GM21825 (cell line): ENCODE data around the gene MED16.

Experiments used
- ATAC-seq: cut with Tn5 transposase; IDR thresholded peaks from one replicate; pipeline ENCODE4 v1.9.1; 2021; ENCODE audit warnings: mild to moderate bottlenecking, moderate library complexity; ENCODE audit not compliant: unreplicated experiment

Gene MED16

DNA sequence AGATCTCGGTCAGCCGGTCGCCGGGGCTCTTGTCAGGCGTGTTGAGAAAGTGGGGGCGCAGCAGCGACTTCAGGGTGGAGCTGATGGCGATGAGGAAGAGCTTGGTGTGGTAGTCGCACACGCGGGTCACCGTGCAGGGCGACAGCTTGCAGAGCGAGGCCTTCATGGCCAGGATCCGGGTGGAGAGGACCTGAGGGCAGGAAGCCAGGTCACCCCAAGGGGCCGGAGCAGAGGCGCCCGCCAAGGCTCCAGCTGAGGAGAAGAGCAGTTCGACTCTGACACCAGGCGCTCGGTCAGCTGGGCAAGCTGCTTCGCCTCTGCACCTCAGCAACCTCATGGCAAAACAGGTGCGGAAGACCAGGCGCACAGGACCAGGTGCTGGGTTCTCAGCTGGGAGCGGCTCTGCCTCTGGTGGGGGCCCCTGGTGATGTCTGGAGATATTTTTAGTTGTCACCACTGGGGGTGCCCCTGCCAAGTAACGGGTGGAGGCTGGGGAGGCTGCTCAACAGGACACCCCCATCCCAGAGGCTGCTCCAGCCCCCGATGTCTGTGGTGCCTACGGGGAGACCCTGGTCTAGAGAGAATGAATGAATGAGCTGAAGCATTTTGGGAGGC lies 17.6 kb downstream of the MED16 start:
- no peak for ATAC-seq

DNA sequence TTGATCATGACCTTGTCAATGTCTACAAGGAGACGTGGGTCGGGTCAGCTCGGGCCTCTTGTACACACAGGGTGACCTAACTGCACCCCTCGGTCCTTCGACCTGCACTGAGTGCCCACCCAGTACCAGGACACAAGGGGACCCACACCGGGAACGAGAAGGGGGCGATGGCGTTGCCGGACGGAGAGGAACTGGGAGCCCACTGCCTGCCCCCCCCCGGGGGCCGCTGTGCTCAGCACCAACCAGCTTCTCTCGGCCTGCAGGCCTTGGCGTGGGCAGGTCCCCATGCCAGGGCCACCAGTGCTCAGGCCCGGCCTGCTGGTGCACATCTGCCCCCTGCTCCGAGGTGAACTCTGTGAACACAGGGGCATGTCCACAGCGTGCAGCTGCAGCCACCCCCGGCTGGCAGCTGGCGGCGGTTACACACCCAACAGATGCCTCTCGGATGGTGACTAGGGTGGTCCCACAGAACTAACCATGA lies 19.4 kb downstream of the MED16 start:
- no peak for ATAC-seq

DNA sequence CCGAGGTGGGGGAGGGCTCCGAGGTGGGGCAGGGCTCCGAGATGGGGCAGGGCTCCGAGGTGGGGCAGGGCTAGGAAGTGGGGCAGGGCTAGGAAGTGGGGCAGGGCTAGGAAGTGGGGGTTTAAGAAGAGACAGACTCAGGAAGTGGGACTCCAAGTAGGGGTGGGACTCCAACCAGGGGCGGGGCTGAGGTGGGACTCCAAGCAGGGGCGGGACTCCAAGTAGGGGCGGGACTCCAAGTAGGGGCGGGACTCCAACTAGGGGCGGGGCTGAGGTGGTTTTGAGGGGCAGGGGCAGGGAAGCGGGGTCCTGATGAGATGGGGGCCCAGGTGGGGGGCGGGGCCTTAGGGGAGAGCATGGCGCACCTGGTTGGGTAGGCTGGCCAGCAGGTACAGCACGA lies 19.9 kb downstream of the MED16 start:
- ATAC-seq, result no peak

DNA sequence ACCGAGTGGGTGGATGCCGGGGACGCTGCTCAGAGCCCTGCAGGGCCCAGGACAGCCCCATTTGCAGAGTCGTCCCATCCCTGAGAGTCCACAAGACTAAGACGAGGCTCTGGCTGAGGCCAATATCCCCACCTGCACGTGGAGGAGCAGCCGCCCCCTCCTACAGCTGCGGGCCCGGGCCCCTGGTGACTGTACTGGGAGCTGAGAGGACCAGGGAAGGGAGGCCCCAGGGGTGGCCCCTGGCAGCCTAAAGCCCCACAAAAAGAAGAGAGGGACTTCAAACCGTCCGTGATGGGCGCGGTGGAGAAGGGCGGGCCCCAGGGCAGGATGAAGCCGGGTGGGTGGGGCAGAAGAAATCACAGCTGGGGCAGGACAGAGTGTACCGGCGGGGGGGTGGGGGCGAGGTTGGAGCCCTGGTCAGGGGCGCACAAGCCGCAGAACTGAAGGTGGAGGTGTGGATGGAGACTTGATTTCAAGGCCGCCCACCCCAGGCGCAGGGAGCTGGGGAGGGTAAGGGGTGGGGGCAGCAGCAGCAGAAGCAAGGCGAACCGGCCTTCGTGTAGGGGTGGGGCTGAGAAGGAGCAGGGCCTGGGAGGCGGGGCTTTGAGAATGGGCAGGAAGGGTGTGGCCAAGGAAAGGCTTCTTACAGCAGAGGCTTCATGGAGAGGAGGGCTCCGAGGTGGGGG lies 20.6 kb downstream of the MED16 start:
- no peak for ATAC-seq

DNA sequence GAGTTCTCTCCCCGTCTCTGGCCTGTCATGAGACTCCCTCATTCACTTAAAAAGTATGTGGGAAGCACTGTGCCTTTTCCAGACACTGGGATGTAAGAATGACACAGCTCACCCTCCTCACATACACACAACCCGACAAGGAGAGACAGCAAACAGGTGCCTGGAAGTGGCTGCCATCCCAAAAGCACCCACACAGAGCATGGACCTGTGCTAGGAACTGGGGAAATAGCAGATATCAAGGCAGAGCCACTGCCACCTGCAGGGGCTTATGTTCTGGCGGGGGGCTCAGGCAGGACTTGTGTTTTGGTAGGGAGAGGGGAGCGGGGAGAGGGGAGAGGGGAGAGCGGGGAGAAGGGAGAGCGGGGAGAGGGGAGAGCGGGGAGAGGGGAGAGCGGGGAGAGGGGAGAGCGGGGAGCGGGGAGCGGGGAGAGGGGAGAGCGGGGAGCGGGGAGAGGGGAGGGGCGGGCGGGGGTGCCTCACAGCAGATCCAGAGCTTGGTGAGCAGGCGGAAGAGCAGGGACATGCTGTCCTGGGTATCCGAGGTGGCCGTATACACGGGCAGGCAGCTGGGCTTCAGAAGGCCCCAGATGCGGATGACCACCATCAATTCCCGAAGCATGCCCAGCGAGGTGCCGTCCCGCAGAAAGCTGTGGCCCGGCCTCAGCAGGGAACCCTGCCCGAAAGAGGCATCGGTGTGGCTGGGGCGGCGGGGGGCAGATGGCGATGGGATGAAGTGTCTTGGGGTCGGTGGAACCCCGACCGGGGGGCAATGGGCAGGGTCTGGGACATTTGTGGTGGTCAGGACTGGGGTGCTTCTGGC lies 21.3 kb downstream of the MED16 start:
- ATAC-seq, result no peak

DNA sequence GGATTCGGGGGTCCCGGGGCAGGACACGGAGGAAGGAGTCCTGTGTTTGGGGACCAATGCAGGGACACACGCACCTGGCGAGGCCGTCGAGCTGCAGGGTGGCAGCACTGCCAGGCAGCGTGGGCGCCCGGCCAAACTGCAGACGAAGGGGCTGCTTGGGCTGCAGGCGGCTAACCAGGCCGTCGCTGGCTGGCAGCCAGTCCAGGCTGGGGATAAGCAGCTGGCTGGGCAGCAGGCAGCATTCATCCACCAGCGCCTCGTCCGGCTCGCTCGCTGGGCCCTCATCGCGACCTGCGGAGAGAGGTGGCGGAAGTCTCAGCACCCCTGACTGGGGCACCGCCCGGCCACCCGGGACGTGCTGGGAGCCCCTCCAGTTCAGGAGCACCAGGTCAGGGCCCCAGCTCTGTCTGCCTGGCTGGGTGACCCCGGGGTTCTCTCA lies 22.0 kb downstream of the MED16 start:
- no peak for ATAC-seq

DNA sequence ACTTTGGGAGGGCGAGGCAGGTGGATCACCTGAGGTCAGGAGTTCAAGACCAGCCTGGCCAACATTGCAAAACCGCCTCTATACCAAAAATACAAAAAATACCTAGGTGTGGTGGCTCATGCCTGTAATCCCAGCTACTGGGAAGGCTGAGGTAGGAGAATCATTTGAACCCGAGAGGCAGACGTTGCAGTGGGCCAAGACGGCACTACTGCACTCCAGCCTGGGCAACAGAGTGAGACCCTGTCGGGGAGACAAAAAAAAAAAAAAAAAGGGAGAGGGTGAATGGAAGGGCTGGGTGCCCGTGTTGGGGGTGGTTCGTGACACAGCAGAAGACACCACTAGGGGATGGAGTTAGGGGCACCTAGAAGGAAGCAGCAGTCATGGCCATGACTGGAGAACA lies 22.7 kb downstream of the MED16 start:
- no peak for ATAC-seq

DNA sequence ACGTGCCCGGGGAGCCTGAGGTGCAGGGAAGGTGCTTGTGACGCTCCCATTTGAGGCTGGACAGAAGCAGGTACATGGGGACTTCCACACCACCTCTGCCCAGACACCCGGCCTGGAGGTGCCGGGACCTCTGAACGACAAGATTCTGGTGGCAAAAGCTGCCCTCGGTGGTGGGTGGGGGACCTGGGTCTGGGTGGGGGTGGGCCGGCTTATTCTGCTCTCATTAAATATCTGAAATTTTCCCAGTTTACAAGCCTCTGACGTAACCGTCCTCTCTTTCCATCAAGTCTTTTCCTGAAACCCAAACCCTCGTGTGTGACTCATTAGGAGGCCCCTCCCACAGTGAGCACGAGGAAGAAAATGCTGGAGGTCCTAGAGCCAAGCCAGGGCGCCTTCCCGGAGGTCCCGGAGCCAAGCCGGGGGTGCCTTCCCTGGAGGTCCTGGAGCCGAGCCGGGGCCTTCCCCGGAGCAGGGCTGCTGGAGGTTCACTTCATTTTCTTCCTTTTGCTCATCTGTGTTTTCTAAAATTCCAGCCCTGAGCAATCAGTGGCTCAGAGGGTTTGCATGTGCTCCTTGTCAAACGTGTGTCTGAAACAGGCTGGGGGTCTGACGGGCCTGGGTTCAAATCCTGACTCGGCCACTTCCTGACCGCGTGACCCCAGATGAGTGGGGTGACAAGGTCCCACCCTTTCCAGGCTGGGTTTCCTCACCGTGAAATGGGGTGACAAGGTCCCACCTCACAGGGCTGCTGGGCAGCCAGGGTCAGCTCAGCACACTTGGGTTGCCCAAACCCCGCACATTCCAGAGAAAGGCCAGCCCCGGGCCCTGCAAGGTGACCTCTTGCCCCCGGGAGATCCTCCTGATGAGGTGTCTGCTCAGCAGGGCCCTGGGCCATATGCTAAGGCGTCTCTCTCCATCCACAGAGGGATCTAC lies 23.5 kb downstream of the MED16 start:
- no peak for ATAC-seq

DNA sequence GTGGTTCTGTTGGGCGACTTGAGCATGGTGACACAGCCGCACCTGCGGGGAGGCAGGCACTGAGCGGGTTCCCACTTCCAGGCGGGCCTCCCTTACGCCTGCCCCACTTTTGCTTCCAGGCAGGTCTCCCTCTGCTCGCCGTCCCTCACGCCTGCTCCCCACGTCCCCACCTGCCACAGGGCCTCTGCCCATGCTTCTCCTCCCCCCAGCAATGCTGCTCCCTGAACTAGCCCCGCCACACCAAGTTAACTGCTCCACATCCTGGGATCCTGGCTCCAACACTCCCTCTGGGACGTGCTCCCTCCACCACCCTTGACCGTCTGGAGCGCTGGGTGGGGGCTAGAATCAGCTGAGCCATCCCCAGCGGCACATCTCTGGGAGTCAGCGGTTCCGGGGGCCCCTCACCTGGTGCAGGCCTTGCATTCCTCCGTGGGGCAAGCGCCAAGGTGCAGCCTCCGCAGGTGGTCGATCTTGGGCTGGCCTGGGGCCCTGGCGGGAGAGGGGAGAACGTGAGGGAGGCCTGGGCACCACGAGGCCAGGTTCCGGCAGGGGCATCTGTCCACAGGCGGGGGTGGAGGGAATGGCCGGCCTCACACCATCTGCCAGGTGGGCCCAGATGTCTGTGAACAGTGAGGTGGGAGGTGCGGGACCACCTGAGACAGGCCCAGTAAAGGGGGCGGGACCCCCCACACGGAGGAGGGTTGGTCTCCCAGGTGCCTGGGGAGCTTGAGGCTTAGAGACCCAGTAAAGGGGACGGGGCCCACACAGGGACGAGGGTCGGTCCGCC lies 24.3 kb downstream of the MED16 start:
- no peak for ATAC-seq

DNA sequence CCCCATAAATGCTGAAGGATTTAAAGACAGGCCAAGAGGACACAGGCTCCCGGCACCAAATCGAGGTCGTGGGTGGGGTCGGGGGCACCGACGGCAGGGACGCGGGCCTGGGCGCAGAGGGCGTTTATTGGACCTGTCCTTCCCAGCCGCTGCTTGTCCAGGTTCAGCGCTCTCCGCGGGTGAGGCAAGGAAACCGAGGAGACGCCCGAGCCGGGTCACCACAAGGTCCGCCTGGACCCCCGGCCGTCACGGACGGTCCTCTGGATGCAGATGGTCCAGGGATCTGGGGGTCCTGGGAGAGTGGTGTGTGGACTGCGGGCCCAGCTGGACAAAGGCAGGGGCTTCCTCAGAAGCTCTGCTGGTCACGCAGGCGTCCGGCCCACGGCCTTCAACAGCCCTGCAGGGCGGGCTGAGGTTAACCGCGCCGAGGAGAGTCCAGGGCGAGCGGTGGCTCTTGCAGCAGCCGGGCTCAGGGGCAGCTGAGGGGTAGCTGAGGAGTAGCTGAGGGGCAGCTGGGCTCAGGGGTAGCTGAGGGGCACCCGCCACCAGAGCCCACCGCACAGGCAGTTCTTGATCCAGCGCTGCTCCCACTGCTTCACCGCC lies 25.0 kb downstream of the MED16 start:
- no peak for ATAC-seq

DNA sequence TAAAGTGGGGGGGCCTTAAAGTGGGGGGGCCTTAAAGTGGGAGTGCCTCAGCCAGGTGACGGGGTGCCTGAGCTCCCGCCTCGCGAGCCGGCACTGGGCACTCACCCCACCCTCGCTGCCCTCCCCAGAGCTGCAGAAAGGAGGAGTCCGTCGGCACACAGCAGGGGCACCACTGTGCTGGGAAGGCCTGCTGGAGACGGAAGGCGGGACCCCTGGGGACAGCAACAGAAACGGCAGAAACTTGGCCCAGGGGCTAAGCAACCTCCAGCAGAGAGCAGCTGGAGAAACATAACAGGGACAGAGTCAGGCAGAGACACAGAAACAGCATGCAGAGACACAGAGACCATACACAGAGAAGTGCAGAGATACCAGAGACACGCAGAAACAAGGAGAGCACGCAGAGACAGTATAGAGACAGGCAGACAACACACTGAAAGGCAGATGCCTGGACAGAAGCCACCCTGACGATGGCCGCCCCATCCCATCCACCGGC lies 25.6 kb downstream of the MED16 start:
- no peak for ATAC-seq

DNA sequence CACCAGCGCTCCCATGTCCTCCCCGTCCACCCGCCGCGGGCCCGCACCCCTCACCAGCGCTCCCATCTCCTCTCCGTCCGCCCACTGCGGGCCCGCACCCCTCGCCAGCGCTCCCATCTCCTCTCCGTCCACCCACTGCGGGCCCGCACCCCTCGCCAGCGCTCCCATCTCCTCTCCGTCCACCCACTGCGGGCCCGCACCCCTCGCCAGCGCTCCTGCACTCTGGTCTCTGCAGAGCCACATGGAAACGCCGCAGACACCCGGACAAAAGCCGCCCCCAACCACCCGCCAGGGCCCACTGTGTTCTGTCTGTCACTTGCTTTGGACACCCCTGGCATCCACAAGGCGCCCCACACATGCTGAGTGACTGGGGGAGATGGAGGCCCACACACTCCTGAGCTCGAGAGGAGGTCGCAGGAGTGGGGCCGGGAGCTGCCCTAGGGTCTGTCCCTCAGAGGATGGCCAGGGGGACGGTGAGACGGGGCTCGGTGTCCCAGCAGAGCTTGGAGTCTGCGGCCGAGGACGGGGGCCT lies 26.2 kb downstream of the MED16 start:
- no peak for ATAC-seq

DNA sequence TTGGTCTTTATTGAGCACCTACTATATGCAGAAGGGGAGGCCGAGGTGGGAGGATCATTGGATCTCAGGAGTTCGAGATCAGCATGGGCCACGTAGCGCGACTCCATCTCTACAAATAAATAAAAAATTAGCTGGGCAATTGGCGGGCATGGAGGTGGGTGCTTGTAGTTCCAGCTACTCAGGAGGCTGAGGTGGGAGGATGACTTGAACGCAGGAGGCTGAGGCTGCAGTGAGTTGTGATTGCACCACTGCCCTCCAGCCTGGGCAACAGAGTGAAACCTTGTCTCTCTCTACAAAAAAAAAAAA lies 29.7 kb downstream of the MED16 start:
- no peak for ATAC-seq

DNA sequence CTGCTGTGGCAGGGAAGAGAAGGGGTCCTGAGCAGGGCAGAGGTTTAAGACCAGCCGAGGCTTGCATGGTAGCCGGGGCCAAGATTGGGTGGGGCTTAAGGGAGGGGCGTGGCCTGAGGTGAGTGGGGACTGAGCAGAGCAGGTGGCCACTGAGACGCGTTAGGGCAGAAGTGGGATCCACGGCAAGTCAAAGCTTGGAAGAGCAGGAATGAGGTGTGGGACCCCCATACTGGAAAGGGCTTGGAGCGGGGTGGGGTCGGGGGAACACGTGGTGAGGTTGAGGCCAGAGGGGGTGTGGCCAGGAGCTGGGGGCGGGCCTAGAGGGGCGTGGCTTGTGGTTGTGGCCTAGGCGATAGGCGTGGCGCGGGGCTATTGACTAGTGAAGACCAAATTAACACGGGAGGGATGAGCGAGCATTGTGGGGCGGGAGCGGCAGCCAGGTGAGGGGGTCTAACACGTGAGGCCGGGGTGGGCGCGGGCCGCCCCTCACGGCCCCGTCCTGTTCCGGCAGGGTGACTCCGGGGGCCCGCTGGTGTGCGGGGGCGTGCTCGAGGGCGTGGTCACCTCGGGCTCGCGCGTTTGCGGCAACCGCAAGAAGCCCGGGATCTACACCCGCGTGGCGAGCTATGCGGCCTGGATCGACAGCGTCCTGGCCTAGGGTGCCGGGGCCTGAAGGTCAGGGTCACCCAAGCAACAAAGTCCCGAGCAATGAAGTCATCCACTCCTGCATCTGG lies 30.2 kb downstream of the MED16 start:
- ATAC-seq, result no peak

DNA sequence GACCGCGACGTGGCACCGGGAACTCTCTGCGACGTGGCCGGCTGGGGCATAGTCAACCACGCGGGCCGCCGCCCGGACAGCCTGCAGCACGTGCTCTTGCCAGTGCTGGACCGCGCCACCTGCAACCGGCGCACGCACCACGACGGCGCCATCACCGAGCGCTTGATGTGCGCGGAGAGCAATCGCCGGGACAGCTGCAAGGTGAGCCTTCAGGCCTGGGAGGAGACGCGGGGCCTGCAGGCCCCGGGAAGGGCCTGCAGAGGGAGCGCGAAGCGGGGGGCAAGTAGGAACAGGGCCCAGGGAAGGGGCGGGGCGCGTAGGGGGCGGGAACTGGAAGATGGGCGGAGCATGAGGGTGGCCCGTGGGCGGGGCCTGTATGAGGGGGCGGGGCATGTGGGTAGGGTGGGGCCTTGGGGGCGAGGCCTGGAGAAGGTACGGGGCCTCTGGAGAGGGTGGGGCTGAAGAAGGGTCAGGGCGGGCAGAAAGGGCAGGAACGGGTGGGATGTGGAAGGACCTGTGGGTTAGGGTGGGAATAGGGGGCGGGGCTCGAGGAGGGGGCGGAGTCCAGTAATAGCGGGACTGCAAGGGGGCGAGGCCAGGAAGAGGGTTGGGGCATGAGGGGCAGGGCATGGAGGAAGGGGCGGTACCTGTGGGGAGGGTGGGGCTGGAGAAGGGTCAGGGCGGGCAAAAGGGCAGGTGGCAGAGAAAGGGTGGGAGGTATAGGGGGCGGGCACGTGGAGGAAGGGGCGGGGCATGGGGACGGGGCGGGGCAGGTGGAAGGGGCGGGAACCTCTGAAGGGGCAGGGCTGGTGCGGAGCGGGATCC lies 31.0 kb downstream of the MED16 start:
- ATAC-seq, result no peak

DNA sequence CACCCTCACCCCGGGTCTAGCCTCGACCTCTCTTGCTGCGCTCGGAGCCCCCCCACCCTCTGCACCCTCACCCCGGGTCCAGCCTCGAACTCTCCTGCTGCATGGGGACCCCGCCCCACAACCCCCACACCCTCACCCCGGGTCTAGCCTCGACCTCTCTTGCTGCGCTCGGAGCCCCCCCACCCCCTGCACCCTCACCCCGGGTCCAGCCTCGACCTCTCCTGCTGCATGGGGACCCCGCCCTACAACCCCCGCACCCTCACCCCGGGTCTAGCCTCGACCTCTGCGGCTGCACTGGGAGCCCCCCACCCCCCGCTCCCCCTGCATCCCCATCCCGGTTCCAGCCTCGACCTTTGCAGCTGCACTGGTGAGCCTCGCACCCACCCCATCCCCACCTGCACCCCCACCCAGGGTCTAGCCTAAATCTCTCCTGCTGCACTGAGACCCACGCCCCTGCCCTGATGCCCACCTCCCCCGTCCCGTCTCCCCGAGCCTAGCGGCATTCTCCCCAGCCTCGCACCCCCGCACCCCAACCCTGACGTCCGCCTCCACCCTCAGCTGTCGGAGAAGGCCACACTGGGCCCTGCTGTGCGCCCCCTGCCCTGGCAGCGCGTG lies 31.7 kb downstream of the MED16 start:
- no peak for ATAC-seq
